Upper lobe of left lung (tissue), 6 donors: ENCODE results near the gene DDIT4. TPM values are rescaled to one million over a fixed set of nuclear protein-coding genes. Genes with fewer than 3 reads are reported as not detected.
A peak's percentile ranks its signal among the peaks of the same experiment; 100 is the strongest.
"Not testable (repeated sequence)": the region's sequence is repeated elsewhere in the genome, so short reads cannot be mapped to it uniquely, and the experiment has no call there.

ENCODE experiments used
- ATAC-seq, 2 donors: fragments of 200-7000 bp; cut with Tn5 transposase; one replicate each; pipeline ENCODE4 v1.9.1; 2022; ENCODE audit warnings: mild to moderate bottlenecking in 2 of 2, moderate library complexity in 2 of 2; ENCODE audit not compliant: low FRiP score in 2 of 2
- DNase-seq, 2 donors: peaks; one replicate each; pipeline ENCODE4 v3.0.0-alpha.2; 2019 to 2020
- H3K27ac ChIP-seq, 4 donors: fragments of 200-600 bp; sonication (generic); one replicate each; pipeline ENCODE4 v1.5.1; 2016 to 2019
- H3K27me3 ChIP-seq, 4 donors: fragments of 200-600 bp; sonication (generic); one replicate each; pipeline ENCODE4 v1.5.1; 2017 to 2019
- H3K36me3 ChIP-seq, 4 donors: fragments of 200-600 bp; sonication (generic); one replicate each; pipeline ENCODE4 v1.5.1; 2016 to 2019
- H3K4me1 ChIP-seq, 4 donors: fragments of 200-600 bp; sonication (generic); one replicate each; pipeline ENCODE4 v1.5.1; 2018 to 2019
- H3K4me3 ChIP-seq, 4 donors: fragments of 200-600 bp; sonication (generic); one replicate each; pipeline ENCODE4 v1.5.1; 2017 to 2019; ENCODE audit warnings: mild to moderate bottlenecking in 2 of 4, moderate library complexity in 1 of 4
- H3K9me3 ChIP-seq, 4 donors: fragments of 200-600 bp; sonication (generic); one replicate each; pipeline ENCODE4 v1.5.1; 2018 to 2019
- EP300 ChIP-seq, 4 donors: sonication (generic); formaldehyde crosslinking; IDR thresholded peaks; one replicate each; pipeline ENCODE4 v1.5.1; 2017; ENCODE audit warnings: antibody characterized with exemption in 4 of 4, control low read depth in 2 of 4
- POLR2A ChIP-seq, 4 donors: fragments of 450-650 bp; IDR thresholded peaks; one replicate each; pipeline ENCODE4 v1.5.1; 2016 to 2017; ENCODE audit warnings: antibody characterized with exemption in 4 of 4, mild to moderate bottlenecking in 2 of 4
- POLR2AphosphoS5 ChIP-seq, 2 donors: sonication (generic); formaldehyde crosslinking; IDR thresholded peaks; one replicate each; pipeline ENCODE4 v1.5.1; 2017; ENCODE audit warnings: antibody characterized with exemption in 2 of 2
- WGBS, 2 donors: methylation state at CpG; one replicate each; pipeline ENCODE4 v1.1.5; 2017 to 2018; 5-methylcytosine and 5-hydroxymethylcytosine counted together
- total RNA-seq, 6 donors: library from RNA; depleted of rRNA in 4 of 6; stranded (reverse); fragments of >200 nt in 4 of 6; gene quantifications; one replicate each; pipeline versions ENCODE4 v1.1.0 to v1.2.1, GENCODE V29; 2016 to 2021
- TF ChIP-seq, protein P1 (sequence below), 6 experiments: fragments of 450-650 bp in 4 of 6; fragments of 200-600 bp in 2 of 6; sonication (generic) in 2 of 6; IDR thresholded peaks; one replicate each; pipeline ENCODE4 v1.5.1; 2016 to 2019; ENCODE audit warnings: antibody characterized with exemption in 6 of 6
- donor health status: DM: no; HTN: no; CAD: no; lungs with moderate emphysema.
- donor health status: DM: no; HTN: yes; CAD: no; lungs with severe emphysema.

The DDIT4 gene
- total RNA-seq, 6 donors from 2014 or later, result 81.0 to 218 (median 151) TPM

DNA sequence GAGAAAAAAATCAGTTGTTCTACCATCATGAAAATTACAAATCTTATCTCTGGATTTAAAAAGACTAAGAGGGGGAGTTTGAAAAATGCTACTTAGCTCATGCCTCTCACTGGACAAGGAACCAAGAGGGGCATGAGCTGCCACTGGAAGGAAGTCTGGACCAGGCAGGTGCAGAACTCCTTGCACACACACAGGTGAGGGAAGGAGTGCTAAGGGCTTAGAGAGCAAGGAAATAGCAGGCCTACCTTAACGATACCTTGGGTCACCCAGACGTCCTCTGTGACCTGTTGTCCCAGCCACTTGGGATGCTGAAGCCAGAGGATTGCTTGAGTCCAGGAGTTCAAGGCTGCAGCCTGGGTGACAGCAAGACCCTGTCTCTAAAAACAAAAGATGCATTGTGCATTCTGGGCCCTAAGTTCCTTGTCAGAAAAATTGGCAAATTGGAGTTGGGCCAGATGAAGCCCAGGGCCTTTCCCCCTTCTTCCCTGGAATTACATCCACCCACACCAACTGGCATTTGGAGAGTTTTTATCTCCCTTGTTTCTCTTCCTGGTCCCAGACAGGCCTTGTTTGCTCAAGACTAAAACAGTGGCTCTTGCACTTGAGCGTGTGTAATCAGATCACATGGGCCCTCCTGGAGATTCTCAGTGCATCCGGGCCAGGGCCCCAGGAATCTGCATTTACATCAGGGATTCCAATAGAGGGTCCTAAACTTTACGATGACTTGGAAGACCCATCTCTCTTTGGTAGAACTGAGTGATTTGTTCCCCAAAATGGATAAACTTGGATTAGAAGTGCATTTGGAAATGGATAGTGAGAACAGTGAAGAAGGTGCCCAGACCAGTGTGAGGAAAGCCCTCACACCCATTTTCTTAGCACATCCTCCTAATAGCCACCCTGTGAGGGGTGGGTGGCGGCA is 3.0 kb downstream of the DDIT4 start:
- H3K4me3 ChIP-seq, result peak overlapping the region; percentile 76 to 95 (median 80)
- DNase-seq, result no peak

DNA sequence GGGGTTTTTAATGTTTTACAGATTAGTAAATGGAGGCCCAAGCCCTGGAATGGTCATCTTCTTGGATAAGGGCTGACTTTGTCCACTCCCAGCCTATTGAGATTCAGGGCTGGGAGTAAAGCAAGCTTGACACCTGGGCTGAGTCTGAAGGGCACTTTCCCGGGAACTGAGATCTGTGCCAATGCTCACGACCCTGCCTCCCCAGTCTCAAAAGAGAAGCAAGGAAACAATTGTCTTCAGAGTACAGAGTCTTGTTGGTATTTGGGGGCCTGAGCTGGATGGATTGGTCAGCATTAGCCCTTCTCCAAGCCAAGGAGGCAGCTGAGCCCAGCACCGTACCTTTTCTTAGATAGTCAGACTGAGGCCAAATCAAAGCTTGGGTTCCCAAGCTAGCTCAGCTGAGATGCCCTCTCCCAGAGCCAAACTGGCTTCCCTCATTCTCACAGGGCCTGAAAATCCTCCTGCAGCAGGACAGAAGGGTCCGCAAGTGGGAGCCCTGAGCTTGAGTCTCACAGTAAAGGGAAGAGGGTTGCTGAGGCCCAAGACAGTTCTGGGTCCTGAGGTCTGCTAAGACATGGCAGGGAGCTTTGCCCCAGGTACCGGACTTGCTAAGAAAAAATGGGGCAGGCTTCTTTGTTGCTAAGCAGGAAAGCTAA is 3.7 kb downstream of the DDIT4 start:
- DNase-seq (no peak), ATAC-seq (no peak)
- Histone ChIP-seq H3K9me3 (no peaks in the 10 kb centered on the region), H3K36me3 (peaks cover 4 to 21% (median 13%) of the 10 kb centered on the region in 4 donors), H3K27me3 (no peaks in the 10 kb centered on the region), H3K4me3 (no peak overlapping the region), H3K4me1 (peaks cover 5 to 37% (median 31%) of the 10 kb centered on the region in 4 donors), H3K27ac (peak overlapping the region; percentile 90 to 98 (median 97))
- TF ChIP-seq, protein P1, sequence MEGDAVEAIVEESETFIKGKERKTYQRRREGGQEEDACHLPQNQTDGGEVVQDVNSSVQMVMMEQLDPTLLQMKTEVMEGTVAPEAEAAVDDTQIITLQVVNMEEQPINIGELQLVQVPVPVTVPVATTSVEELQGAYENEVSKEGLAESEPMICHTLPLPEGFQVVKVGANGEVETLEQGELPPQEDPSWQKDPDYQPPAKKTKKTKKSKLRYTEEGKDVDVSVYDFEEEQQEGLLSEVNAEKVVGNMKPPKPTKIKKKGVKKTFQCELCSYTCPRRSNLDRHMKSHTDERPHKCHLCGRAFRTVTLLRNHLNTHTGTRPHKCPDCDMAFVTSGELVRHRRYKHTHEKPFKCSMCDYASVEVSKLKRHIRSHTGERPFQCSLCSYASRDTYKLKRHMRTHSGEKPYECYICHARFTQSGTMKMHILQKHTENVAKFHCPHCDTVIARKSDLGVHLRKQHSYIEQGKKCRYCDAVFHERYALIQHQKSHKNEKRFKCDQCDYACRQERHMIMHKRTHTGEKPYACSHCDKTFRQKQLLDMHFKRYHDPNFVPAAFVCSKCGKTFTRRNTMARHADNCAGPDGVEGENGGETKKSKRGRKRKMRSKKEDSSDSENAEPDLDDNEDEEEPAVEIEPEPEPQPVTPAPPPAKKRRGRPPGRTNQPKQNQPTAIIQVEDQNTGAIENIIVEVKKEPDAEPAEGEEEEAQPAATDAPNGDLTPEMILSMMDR (IDR thresholded peaks at IDR 0.05), result no peak
- no peak for TF ChIP-seq POLR2AphosphoS5 (IDR thresholded peaks at IDR 0.05)
- no peak for TF ChIP-seq EP300 (IDR thresholded peaks at IDR 0.05)
- no peak for TF ChIP-seq POLR2A (IDR thresholded peaks at IDR 0.05)
- WGBS, 2 donors, result 83 to 100% methylated on average over 2 to 5 of the region's 5 CpGs

More for the DNA sequence above, 3.0 kb downstream of the DDIT4 start:
- no peak for ATAC-seq
- Histone ChIP-seq H3K27ac (peak overlapping the region; percentile 90 to 98 (median 97)), H3K27me3 (no peaks in the 10 kb centered on the region), H3K4me1 (peaks cover 13 to 41% (median 35%) of the 10 kb centered on the region in 4 donors), H3K36me3 (peaks cover 4 to 21% (median 13%) of the 10 kb centered on the region in 4 donors), H3K9me3 (no peaks in the 10 kb centered on the region)
- TF ChIP-seq EP300 (IDR thresholded peaks at IDR 0.05) (no peak), POLR2A (IDR thresholded peaks at IDR 0.05) (no peak), POLR2AphosphoS5 (IDR thresholded peaks at IDR 0.05) (peak; percentile 5 to 26)
- TF ChIP-seq, protein P1 (IDR thresholded peaks at IDR 0.05), result no peak
- WGBS, 2 donors, result 40 to 65% methylated on average over 5 to 6 of the region's 6 CpGs

DNA sequence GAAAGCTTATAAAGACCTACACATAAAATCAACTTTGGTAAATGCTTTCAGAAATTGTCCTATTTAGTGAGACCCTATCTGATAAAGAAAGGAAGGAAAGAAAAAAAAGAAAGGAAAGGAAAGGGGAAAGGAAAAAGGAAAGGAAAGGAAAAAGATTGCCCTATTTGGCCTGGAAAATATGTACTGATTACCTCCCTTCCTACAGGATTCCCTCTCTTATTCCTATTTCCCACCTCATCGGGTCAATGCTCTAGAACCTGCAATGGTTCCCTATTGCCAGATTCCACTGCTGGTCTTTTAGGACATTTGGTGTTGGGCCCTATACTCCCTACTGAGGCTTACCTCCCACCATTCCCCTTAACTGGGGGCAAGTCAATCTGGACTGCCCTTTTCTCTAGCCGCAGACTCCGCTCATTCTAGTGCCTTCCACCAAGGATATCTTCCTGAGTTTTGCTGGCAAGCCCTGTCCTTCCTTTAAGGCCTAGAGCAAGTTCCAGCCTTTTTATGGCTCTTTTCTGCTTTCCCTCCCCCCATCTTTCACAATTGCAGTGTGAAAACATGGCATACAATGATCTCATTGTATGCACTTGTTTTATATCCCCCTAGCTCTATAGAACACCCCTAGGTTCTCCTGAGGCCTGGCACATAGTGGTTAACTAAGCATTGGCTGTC is 4.4 kb downstream of the DDIT4 start:
- no peak for DNase-seq
- Histone ChIP-seq H3K4me1 (peaks cover 3 to 31% (median 24%) of the 10 kb centered on the region in 4 donors), H3K9me3 (no peaks in the 10 kb centered on the region), H3K36me3 (peaks cover 4 to 21% (median 13%) of the 10 kb centered on the region in 4 donors), H3K27me3 (no peaks in the 10 kb centered on the region), H3K27ac (peak overlapping the region in 3 of 4 donors; percentile 97 to 98 (median 97)), H3K4me3 (no peak overlapping the region)
- WGBS, 2 donors, result 94 to 96% methylated on average over 3 of the region's 3 CpGs
- ATAC-seq, result no peak
- TF ChIP-seq POLR2AphosphoS5 (IDR thresholded peaks at IDR 0.05), result no peak
- no peak for TF ChIP-seq EP300 (IDR thresholded peaks at IDR 0.05)
- TF ChIP-seq, protein P1 (IDR thresholded peaks at IDR 0.05), result no peak
- no peak for TF ChIP-seq POLR2A (IDR thresholded peaks at IDR 0.05)

DNA sequence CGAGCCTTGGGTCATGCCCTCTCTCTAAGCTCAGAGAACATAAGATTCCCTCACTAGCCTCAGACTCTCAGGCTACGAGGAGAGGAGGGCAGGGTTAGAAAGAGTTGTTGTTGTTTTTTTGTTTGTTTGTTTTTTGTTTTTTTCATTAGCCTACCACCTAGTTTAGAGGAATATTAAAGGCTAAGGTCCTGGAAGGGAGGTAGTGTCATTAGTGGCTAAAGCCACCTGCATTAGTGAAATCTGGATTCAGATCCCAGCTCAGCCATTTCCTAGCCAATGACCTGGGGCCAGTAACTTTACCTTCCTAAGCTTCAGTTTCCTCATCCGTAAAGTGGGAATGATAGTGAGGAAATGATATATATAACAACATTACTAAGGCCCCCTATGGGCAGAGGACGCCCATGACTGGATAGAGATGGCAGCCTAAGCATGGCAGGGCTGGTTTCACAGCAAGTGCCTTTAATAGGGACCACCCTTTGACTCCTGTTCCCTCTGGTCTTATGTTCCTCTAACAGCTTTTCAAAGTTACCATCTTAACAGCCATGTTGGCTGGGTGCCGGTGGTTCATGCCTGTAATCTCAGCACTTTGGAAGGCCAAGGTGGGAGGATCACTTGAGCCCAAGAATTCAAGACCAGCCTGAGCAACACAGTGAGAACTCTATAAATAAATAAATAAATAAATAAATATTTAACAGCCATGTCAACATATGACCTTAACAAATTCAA is 5.1 kb downstream of the DDIT4 start:
- 94 to 96% methylated on average over 4 to 5 of the region's 5 CpGs for WGBS, 2 donors
- DNase-seq (no peak), ATAC-seq (no peak)
- Histone ChIP-seq H3K36me3 (peaks cover 4 to 21% (median 13%) of the 10 kb centered on the region in 4 donors), H3K4me3 (no peak overlapping the region), H3K27ac (peak overlapping the region in 2 of 4 donors; percentile 97 to 98), H3K9me3 (no peaks in the 10 kb centered on the region), H3K4me1 (peaks cover 3 to 31% (median 24%) of the 10 kb centered on the region in 4 donors), H3K27me3 (no peaks in the 10 kb centered on the region)
- TF ChIP-seq POLR2A (IDR thresholded peaks at IDR 0.05), result no peak
- no peak for TF ChIP-seq EP300 (IDR thresholded peaks at IDR 0.05)
- no peak for TF ChIP-seq POLR2AphosphoS5 (IDR thresholded peaks at IDR 0.05)
- TF ChIP-seq, protein P1 (IDR thresholded peaks at IDR 0.05), result no peak

DNA sequence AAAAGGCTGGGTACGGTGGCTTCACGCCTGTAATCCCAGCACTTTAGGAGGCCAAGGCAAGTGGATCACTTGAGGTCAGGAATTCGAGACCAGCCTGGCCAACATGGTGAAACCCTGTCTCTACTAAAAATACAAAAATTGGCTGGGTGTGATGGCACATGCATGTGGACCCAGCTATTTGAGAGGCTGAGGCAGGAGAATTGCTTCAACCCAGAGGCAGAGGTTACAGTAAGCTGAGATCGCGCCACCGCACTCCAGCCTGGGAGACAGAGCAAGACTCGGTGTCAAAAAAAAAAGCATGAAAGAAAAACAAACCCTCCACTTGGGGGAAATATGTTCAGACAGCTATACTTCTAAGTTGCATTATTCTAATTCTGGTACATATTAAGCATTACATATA is 5.9 kb downstream of the DDIT4 start:
- Histone ChIP-seq H3K4me1 (peaks cover 3 to 30% (median 24%) of the 10 kb centered on the region in 4 donors), H3K36me3 (peaks cover 4 to 20% (median 12%) of the 10 kb centered on the region in 4 donors)
- H3K27me3 ChIP-seq, H3K4me3 ChIP-seq, ATAC-seq, H3K9me3 ChIP-seq, DNase-seq, H3K27ac ChIP-seq: not testable (repeated sequence)
- 86 to 91% methylated on average over 7 of the region's 7 CpGs for WGBS, 2 donors
